Tibial nerve (tissue), 3 donors: Measurements from ENCODE around the gene ADCK2.

Experiments
- CTCF ChIP-seq, 5 experiments: fragments of 200-600 bp in 3 of 5; fragments of 450-650 bp in 2 of 5; sonication (generic) in 3 of 5; IDR thresholded peaks; one replicate each; pipeline ENCODE4 v1.5.1; 2016 to 2019; ENCODE audit warnings: antibody characterized with exemption in 5 of 5, mild to moderate bottlenecking in 3 of 5, moderate library complexity in 2 of 5
- POLR2A ChIP-seq, 2 donors: fragments of 450-650 bp; IDR thresholded peaks; one replicate each; pipeline ENCODE4 v1.6.1; 2017; ENCODE audit warnings: antibody characterized with exemption in 2 of 2, mild to moderate bottlenecking in 2 of 2, moderate library complexity in 2 of 2

- TF ChIP-seq CTCF (IDR thresholded peaks at IDR 0.05): no peak
- no peak for TF ChIP-seq POLR2A (IDR thresholded peaks at IDR 0.05)
Observed at GRCh38 chr7:140635345-140635744, 37.4 kb upstream of the ADCK2 start.
